22Rv1 (cell line): ENCODE results near the gene TMEM184A.

Experiments used
- H3K27ac ChIP-seq: fragments of 450-650 bp; 2 replicates; pipeline ENCODE4 v1.5.1; 2017
- CTCF ChIP-seq: fragments of 450-650 bp; IDR thresholded peaks from 2 replicates; pipeline ENCODE4 v1.5.1; 2017; ENCODE audit warnings: mild to moderate bottlenecking
- ZFX ChIP-seq: fragments of 450-650 bp; IDR thresholded peaks from 2 replicates; pipeline ENCODE4 v1.6.1; 2017; ENCODE audit warnings: antibody characterized with exemption, borderline replicate concordance

TMEM184A gene

DNA sequence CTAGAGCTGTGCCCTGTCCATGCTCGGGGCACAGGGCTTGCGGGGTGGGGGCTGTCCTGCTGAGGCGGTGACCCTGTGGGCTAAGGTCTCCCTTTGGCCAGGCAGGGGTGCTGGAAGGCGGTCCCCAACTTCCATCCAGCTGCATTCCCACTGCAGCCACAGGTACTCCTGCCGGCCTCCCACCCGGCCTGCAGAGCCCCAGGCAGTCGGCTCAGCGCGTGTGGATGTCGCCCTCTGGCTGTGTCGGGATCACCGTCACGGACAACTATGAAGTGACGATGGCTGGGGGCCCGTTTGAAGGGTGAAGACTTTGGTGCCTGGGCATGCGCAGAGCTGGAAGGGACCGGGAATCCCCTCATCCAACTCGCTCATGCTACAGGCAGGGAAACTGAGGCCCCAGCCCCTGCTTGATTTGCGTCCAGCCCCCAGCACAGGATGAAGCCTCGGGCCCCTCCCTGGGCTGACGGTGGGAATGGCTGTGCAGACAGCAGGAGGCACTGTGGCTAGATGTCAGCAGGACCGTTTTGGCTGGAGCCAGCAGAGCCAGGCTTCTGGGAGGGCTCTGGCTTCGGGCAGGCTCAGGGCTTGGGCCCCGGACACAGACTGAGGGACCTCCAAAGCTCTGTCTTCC, 2.3 kb upstream of the TMEM184A start:
- peak overlapping the region; percentile 67 for H3K27ac ChIP-seq

DNA sequence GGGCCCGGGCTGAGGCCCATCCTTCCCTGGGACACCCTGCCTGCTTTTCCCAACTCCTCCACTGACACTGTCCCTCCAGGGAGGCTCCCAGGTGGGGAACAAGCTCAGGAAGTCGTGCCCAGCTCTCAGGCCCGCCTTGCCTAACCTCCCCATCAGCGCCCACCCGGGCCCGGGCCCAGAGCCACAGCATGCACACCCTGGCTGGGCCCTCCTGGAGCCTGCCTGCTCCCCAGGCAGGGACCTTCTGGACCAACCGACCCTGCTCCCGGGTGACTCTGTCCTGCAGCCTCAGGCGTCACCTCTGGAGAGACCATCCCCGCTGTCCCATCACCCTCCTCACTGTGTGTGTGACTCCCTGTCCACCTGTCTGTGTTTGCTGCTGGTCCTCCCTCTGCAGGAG, 1.8 kb upstream of the TMEM184A start:
- H3K27ac ChIP-seq = peak overlapping the region; percentile 67
- TF ChIP-seq ZFX (no peak), CTCF (no peak)

More for the DNA sequence above, 2.3 kb upstream of the TMEM184A start:
- TF ChIP-seq ZFX = no peak
- peak; percentile 49 for TF ChIP-seq CTCF

DNA sequence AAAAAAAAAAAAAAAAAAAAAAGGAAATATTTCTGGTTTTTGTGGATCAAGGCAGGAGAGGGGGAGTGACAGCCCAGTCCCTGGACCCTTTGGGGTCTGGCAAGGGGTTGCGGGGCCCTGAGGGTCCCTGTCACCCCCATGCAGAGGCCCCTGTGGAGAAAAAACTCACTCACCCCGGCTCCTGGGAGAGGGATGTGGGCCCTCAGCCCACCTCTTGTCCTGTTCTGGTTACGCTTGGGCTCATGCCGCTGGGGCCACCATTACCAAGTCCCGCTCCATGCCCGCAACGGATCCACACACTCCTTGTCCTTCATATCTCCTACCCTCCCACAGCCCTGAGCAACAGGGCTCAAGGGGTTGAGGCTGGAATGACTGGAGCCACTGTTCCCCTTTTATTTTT, 1.0 kb upstream of the TMEM184A start:
- peak overlapping the region; percentile 96 for H3K27ac ChIP-seq
- TF ChIP-seq CTCF (no peak), ZFX (no peak)

DNA sequence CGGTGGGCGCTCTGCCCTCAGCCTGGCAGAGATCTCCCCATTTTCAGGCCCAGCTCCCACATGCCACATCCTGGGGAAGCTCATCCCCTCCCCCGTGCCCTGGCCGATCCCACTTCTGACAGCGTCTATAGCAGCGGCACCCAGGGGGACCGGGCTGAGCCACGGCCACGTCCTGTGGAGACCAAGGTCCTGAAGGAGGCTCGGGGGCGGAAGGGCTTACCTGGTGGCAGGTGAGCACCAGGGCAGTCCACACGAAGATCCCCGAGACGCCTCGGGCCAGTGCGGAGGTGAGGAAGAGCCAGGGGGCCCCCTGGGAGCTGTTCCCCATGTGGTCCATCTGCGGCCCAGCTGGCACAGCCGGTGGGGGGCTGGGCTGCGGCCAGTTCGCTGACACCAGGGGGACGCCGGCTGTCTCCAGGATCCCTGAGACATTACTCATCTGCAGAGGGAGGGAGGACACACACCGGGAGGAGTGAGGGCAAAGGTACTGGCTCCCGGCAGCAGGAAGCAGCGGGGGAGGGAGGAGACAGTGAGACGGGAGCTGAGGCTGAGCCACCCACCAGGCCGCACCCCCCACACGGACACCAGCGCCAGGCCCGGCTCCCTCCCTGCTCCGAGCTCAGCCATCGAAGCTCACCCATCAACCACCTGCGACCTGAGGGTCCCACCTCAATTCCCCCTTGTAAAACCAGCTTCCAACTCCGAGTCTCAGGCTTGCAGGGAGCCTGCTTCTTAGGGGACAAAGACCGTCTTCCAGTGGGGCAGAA, 776 bp downstream of the TMEM184A start:
- H3K27ac ChIP-seq = peak overlapping the region; percentile 96
- TF ChIP-seq ZFX = no peak

DNA sequence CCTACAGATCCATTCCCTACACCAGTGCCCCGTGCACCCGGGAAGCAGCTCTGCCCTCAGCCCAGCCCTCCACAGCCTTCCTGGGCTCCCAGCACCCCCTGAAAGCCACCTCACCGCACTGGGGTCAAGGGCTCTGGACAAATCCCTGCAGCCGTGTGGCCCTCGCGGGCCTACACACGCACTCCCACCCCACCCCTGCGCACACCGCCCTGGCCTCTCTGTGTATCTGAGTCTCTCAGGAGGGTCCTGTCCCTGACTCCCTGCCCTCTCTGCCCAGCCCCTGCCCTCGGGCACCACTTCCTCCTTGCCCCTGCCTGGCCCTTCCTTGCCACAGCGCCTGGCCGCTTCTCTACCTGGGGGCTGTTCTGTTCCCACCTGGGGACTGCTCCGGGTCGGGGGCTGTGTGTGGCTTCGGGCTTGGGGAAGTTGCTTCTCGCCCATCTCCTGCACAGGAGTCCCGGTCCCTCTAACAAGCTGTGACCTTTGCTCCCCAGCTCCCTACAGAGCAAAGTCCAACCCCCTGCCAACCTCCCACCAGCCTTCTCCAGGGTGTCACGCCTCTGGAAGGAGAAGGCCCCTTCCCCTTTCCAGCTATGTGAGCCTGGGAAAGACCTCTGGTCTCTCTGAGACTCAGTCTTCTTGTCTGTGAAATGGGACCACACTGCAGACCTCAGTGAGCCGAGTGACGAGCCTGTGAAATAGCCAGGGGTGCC, 1.5 kb downstream of the TMEM184A start:
- H3K27ac ChIP-seq = peak overlapping the region; percentile 96

DNA sequence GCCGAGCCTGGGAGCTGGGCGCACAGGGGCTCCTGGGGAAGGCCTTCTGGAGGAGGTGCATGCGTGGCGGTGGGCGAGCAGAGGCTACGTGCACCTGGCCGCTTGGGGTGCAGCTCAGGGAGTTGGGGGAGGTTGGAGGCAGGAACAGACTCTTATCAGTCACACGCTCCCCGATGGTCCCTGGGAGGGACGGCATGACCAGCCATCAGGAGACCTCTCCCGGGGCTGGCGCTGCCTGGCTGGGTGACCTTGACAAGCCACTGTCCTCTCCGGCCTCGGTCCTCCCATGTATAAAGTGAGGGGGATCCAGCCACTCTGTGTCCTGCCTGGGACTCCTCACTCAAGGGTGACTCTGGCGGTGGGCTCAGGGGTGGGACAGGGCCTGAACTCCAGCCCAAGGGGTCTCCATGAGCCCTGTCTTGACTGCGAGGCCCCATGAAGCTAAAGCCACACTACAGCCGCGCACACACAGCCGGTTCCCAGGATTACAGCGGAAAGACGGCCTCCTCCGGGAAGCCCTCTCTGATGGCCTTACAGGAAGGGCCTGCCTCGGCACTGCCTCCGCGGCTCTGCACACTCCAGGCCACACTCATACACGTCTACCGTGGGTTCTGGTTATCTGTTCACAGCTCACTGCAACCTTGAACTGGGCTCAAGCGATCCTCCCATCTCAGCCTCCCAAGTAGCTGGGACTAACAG, 2.3 kb downstream of the TMEM184A start:
- no peak for TF ChIP-seq CTCF
- no peak for TF ChIP-seq ZFX
- H3K27ac ChIP-seq = peak overlapping the region; percentile 96

More for the DNA sequence above, 1.5 kb downstream of the TMEM184A start:
- TF ChIP-seq ZFX (no peak), CTCF (no peak)

GRCh38 chr7:1552200-1552599, 3.8 kb downstream of the TMEM184A start:
- TF ChIP-seq CTCF (no peak), ZFX (no peak)
- H3K27ac ChIP-seq = 0 out of 2 replicates have a peak overlapping the region, but pooled peaks have one; percentile 4
